Bronchial epithelial cell (primary cell): ENCODE results near the gene RNF213. TPM values are rescaled to one million over a fixed set of nuclear protein-coding genes. Genes with fewer than 3 reads are reported as not detected.

Source experiments
- DNase-seq: peaks from one replicate; pipeline ENCODE4 v3.0.0-alpha.2; 2010; ENCODE audit warnings: low read depth
- FAIRE-seq: peaks from 2 replicates; lab custom pipeline; 2011; peaks lifted over from hg19 to GRCh38; lab: Jason Lieb, UNC
- H3K27me3 ChIP-seq: 2 replicates; pipeline ENCODE4 v1.5.1; 2011; ENCODE audit warnings: low read length; ENCODE audit not compliant: control insufficient read depth, insufficient read depth
- H3K36me3 ChIP-seq: 2 replicates; pipeline ENCODE4 v1.5.1; 2011; ENCODE audit warnings: low read length; ENCODE audit not compliant: control insufficient read depth, insufficient read depth
- H3K4me3 ChIP-seq: 2 replicates; pipeline ENCODE4 v1.5.1; 2011; ENCODE audit warnings: mild to moderate bottlenecking, low read depth, low read length, control low read depth
- CTCF ChIP-seq: IDR thresholded peaks from 2 replicates; pipeline ENCODE4 v1.5.1; 2011; ENCODE audit warnings: mild to moderate bottlenecking, moderate library complexity, low read length, control low read depth, inconsistent platforms; ENCODE audit not compliant: insufficient read depth, severe bottlenecking
- total RNA-seq: library from RNA; depleted of rRNA; stranded (reverse); fragments of >200 nt; gene quantifications from 2 replicates; pipeline ENCODE4 v1.2.1, GENCODE V29; 2014

RNF213 gene
- total RNA-seq, 1 donor from 2014 or later = 41.3 TPM

GRCh38 chr17:80385046-80385445, 124.4 kb downstream of the RNF213 start:
- Histone ChIP-seq H3K4me3 (no peak overlapping the region), H3K27me3 (no peaks in the 10 kb centered on the region), H3K36me3 (peaks cover 38% of the 10 kb centered on the region)
- no peak for TF ChIP-seq CTCF
- FAIRE-seq (no peak), DNase-seq (no peak)

- FAIRE-seq = no peak
- Histone ChIP-seq H3K36me3 (peaks cover 34% of the 10 kb centered on the region), H3K4me3 (no peak overlapping the region), H3K27me3 (no peaks in the 10 kb centered on the region)
- TF ChIP-seq CTCF = no peak
- DNase-seq = no peak
These were observed 125.7 kb downstream of the RNF213 start for GRCh38 chr17:80386341-80386740.

GRCh38 chr17:80387071-80387470, 126.4 kb downstream of the RNF213 start:
- Histone ChIP-seq H3K27me3 (no peaks in the 10 kb centered on the region), H3K36me3 (peaks cover 32% of the 10 kb centered on the region), H3K4me3 (no peak overlapping the region)
- no peak for DNase-seq
- FAIRE-seq = no peak
- TF ChIP-seq CTCF = no peak

GRCh38 chr17:80388175-80388574, 127.5 kb downstream of the RNF213 start:
- DNase-seq (no peak), FAIRE-seq (no peak)
- no peak for TF ChIP-seq CTCF
- Histone ChIP-seq H3K36me3 (peaks cover 30% of the 10 kb centered on the region), H3K4me3 (no peak overlapping the region), H3K27me3 (no peaks in the 10 kb centered on the region)

- no peaks in the 10 kb centered on the region for H3K27me3 ChIP-seq
- H3K36me3 ChIP-seq = peaks cover 30% of the 10 kb centered on the region
- no peak overlapping the region for H3K4me3 ChIP-seq
- FAIRE-seq = peak; percentile 52
- TF ChIP-seq CTCF = no peak
- no peak for DNase-seq
These were observed 127.9 kb downstream of the RNF213 start for GRCh38 chr17:80388601-80389000.
